Neural progenitor cell (in vitro differentiated cells): ENCODE results near the gene RXRA.

Source experiments
- CTCF ChIP-seq: fragments of 200-600 bp; sonication (generic); IDR thresholded peaks from 2 replicates; pipeline ENCODE4 v1.5.1; 2017; ENCODE audit warnings: antibody characterized with exemption, mild to moderate bottlenecking
- EZH2 ChIP-seq: fragments of 200-600 bp; sonication (generic); IDR thresholded peaks from 2 replicates; pipeline ENCODE4 v1.6.1; 2017; ENCODE audit warnings: antibody characterized with exemption, mild to moderate bottlenecking, moderate library complexity
- EZH2phosphoT487 ChIP-seq: fragments of 200-600 bp; sonication (generic); IDR thresholded peaks from 2 replicates; pipeline ENCODE4 v1.6.1; 2017; ENCODE audit warnings: antibody characterized with exemption

GRCh38 chr9:134403682-134404301 is 77.5 kb downstream of the RXRA start:
- no peak for TF ChIP-seq CTCF
- no peak for TF ChIP-seq EZH2phosphoT487
- no peak for TF ChIP-seq EZH2
